Kidney epithelial cell (primary cell): Measurements from ENCODE around the gene ZNF785. TPM values are rescaled to one million over a fixed set of nuclear protein-coding genes. Genes with fewer than 3 reads are reported as not detected.

Experiments used
- DNase-seq: peaks from one replicate; pipeline ENCODE4 v3.0.0-alpha.2; 2010; ENCODE audit warnings: low read depth
- H3K27me3 ChIP-seq: 2 replicates; pipeline ENCODE4 v1.6.0; 2011; ENCODE audit warnings: low read length; ENCODE audit not compliant: control insufficient read depth, insufficient read depth
- H3K36me3 ChIP-seq: 2 replicates; pipeline ENCODE4 v1.5.1; 2011; ENCODE audit warnings: low read length; ENCODE audit not compliant: control insufficient read depth, insufficient read depth
- H3K4me3 ChIP-seq: 2 replicates; pipeline ENCODE4 v1.5.1; 2011; ENCODE audit warnings: low read depth, mild to moderate bottlenecking, control low read depth, low read length
- CTCF ChIP-seq: IDR thresholded peaks from 2 replicates; pipeline ENCODE4 v1.5.1; 2011; ENCODE audit warnings: mild to moderate bottlenecking, moderate library complexity, low read length, control low read depth, inconsistent platforms; ENCODE audit not compliant: insufficient read depth, poor library complexity, severe bottlenecking
- total RNA-seq: library from RNA; depleted of rRNA; stranded (reverse); fragments of >200 nt; gene quantifications from 2 replicates; pipeline ENCODE4 v1.2.3, GENCODE V29; 2015

ZNF785 gene
- total RNA-seq, 1 donor from 2014 or later, result 8.8 TPM

DNA sequence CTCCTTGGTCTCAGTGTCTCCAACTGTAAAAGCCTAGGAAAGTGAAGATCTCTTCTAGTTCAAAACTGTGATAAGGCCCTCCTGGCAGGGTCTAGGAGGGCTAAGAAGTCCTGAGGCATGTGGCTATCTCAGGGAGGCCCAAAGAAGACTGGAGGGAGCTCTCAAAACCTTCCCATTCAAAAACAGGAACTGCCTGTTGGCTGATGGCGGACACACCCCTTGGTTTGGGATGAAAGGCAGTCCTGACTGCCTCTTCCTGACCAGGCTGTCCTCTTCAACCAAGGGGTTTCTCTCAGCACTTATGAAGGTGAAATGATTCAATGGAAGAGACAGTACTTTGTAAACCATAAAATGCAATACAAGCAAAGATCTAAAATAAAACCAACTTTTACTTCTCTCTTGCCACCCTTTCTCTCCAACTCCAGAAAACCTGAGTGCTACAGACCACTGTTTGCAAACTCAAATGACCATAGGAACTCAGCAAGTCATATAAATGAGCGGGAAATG is 32.1 kb downstream of the ZNF785 start:
- Histone ChIP-seq H3K4me3 (no peak overlapping the region), H3K36me3 (peaks cover 1% of the 10 kb centered on the region), H3K27me3 (no peaks in the 10 kb centered on the region)
- TF ChIP-seq CTCF, result no peak
- DNase-seq, result no peak

- no peaks in the 10 kb centered on the region for H3K27me3 ChIP-seq
- DNase-seq, result no peak
- TF ChIP-seq CTCF, result no peak
- peaks cover 1% of the 10 kb centered on the region for H3K36me3 ChIP-seq
- H3K4me3 ChIP-seq, result no peak overlapping the region
Measured at GRCh38 chr16:30552956-30553355, 32.5 kb downstream of the ZNF785 start.

GRCh38 chr16:30551781-30552180 is 33.7 kb downstream of the ZNF785 start:
- peaks cover 1% of the 10 kb centered on the region for H3K36me3 ChIP-seq
- no peak for DNase-seq
- H3K27me3 ChIP-seq, result no peaks in the 10 kb centered on the region
- no peak overlapping the region for H3K4me3 ChIP-seq
- TF ChIP-seq CTCF, result no peak

DNA sequence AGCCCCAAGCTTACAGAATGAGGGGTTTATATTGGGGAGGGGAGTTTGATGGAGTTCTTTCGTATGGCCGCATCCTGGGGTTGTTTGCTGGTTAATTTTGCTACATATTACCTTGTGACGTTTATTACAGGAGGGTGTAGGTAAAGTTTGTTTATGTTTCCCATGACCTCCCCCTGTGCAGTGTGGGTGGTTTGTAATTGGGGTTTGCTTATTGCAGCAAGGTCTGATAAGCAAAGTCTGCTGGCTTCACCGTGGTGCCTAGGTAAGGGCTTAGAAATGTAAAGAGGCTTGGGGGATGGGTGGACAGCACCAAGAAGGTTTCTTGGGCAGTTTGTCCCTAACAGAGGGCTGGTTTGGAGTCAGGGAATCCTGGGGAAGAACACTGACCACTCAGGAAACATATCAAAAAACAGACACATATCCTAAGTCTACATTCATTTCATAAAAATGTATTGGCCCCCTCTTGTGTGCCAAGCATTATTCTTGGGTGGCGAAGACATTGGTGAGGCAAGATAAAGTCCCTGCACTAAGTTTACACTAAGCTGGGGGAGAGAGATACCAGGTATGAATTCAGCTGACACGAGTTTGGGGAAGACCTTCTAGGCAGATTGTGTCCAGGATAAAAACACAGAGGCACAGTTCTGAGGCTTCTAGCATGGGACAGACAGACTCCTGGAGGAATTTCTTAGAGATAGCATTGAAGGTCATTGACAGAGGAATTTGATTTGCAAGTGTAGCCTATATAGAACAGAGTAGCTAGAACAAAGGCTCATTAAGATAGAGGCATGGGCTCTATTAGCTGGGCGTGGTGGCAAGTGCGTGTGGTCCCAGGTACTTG is 36.9 kb downstream of the ZNF785 start:
- no peak for DNase-seq
- no peak for TF ChIP-seq CTCF
- no peak overlapping the region for H3K4me3 ChIP-seq

DNA sequence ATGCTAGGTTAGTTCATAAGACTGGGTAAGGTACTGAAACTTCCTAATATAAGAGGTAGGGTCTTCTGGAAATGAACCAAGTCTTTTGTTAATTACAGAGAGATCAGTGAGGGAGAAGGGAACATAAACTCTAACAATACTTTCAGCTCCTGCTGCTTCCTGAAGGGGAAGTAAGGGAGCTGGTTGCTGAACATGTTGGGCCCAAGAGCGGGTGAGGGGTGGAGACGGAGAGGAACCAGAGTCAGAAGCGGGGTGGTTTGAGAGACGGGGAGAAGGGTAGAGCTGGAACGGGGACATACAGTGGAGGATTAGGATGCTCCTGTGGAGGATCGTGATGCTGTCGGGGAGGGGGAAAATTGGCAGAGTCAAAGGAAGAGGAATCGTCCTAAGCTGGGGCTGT is 39.4 kb downstream of the ZNF785 start:
- Histone ChIP-seq H3K4me3 (no peak overlapping the region), H3K36me3 (no peaks in the 10 kb centered on the region), H3K27me3 (no peaks in the 10 kb centered on the region)
- DNase-seq, result no peak
- no peak for TF ChIP-seq CTCF

More for the DNA sequence above, 36.9 kb downstream of the ZNF785 start:
- Histone ChIP-seq H3K36me3 (no peaks in the 10 kb centered on the region), H3K27me3 (no peaks in the 10 kb centered on the region)
